ENCODE results near the gene MAML3. TPM values are rescaled to one million over a fixed set of nuclear protein-coding genes. Genes with fewer than 3 reads are reported as not detected.

MAML3 gene
- total RNA-seq, 1 experiment from 2014 or later, result 0.43 TPM

- DNase-seq (ENCODE audit: low spot score), result no peak
Observed at GRCh38 chr4:140004549-140004895, 149.5 kb downstream of the MAML3 start.

- no peak for DNase-seq (ENCODE audit: low spot score)
Observed at GRCh38 chr4:140003876-140004548, 150.0 kb downstream of the MAML3 start.

GRCh38 chr4:140000232-140000631 lies 153.8 kb downstream of the MAML3 start:
- no peak for DNase-seq (ENCODE audit: low spot score)

GRCh38 chr4:139988863-139989765 lies 164.9 kb downstream of the MAML3 start:
- DNase-seq (ENCODE audit: low spot score), result peak; percentile 92

- no peak for DNase-seq (ENCODE audit: low spot score)
Observed at GRCh38 chr4:139987502-139987850, 166.5 kb downstream of the MAML3 start.

GRCh38 chr4:139986689-139987501 lies 167.1 kb downstream of the MAML3 start:
- no peak for DNase-seq (ENCODE audit: low spot score)

GRCh38 chr4:139986106-139986505 lies 167.9 kb downstream of the MAML3 start:
- no peak for DNase-seq (ENCODE audit: low spot score)

- DNase-seq (ENCODE audit: low spot score), result no peak
Observed at GRCh38 chr4:139985401-139985800, 168.6 kb downstream of the MAML3 start.

GRCh38 chr4:139984471-139984870 lies 169.5 kb downstream of the MAML3 start:
- no peak for DNase-seq (ENCODE audit: low spot score)

GRCh38 chr4:139978692-139979091 lies 175.3 kb downstream of the MAML3 start:
- DNase-seq (ENCODE audit: low spot score), result no peak

- DNase-seq (ENCODE audit: low spot score), result no peak
Observed at GRCh38 chr4:139977838-139978609, 176.0 kb downstream of the MAML3 start.

- peak; percentile 27 for DNase-seq (ENCODE audit: low spot score)
Observed at GRCh38 chr4:139975830-139976272, 178.1 kb downstream of the MAML3 start.

GRCh38 chr4:139973616-139974015 lies 180.4 kb downstream of the MAML3 start:
- no peak for DNase-seq (ENCODE audit: low spot score)

- no peak for DNase-seq (ENCODE audit: low spot score)
Observed at GRCh38 chr4:139973015-139973414, 181.0 kb downstream of the MAML3 start.

GRCh38 chr4:139972305-139972704 lies 181.7 kb downstream of the MAML3 start:
- no peak for DNase-seq (ENCODE audit: low spot score)

- no peak for DNase-seq (ENCODE audit: low spot score)
Observed at GRCh38 chr4:139971111-139971510, 182.9 kb downstream of the MAML3 start.

- no peak for DNase-seq (ENCODE audit: low spot score)
Observed at GRCh38 chr4:139969635-139970266, 184.2 kb downstream of the MAML3 start.

- DNase-seq (ENCODE audit: low spot score), result no peak
Observed at GRCh38 chr4:139968831-139969230, 185.2 kb downstream of the MAML3 start.

GRCh38 chr4:139966383-139966782 lies 187.6 kb downstream of the MAML3 start:
- DNase-seq (ENCODE audit: low spot score), result no peak

- no peak for DNase-seq (ENCODE audit: low spot score)
Observed at GRCh38 chr4:139965789-139966188, 188.2 kb downstream of the MAML3 start.

GRCh38 chr4:139963708-139964107 lies 190.3 kb downstream of the MAML3 start:
- no peak for DNase-seq (ENCODE audit: low spot score)
